ENCODE measurements around the gene TMX2. TPM values are rescaled to one million over a fixed set of nuclear protein-coding genes. Genes with fewer than 3 reads are reported as not detected.

Gene TMX2, protein sequence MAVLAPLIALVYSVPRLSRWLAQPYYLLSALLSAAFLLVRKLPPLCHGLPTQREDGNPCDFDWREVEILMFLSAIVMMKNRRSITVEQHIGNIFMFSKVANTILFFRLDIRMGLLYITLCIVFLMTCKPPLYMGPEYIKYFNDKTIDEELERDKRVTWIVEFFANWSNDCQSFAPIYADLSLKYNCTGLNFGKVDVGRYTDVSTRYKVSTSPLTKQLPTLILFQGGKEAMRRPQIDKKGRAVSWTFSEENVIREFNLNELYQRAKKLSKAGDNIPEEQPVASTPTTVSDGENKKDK
- 10 to 100 TPM; 43.6 to 70.4 (median 45.7) TPM for total RNA-seq
- total RNA-seq (2013), result 67.6 TPM

DNA sequence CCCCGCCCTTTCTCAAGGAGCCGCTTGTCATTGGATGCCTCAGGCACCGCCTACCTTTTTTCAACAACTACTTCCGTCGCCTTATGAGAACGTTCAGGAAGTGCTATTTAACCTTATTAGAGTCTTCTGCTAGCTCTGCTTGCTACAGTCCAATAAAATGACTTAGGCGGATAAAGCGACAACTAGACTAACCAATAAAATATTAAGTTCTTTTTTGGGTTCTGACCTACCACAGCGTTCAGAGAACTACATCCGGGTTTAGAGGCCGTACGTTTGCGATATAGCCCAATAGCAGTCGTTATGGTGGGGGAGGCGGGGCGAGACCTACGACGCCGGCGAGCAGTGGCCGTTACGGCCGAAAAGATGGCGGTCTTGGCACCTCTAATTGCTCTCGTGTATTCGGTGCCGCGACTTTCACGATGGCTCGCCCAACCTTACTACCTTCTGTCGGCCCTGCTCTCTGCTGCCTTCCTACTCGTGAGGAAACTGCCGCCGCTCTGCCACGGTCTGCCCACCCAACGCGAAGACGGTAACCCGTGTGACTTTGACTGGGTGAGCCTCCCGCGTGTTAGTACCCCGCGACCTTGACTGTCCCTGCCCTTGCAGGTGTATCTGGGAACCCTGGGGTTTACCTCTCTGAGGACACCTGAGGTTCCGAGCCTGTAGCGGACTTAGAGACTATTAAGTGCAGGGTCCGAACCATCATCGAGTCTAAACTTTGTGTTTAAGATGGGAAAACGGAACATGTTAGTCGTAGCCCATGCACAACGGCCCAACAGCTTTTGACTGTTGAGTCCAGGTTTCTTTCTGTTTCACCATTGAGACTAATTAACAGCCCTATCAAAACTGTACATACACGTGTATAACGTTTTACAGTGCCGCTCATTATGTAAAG is at the start of gene TMX2:
TMX2 (plus strand) TSS at position 338 of the 895 bp plus-strand sequence; CDS start at position 364, 26 bp downstream.
- H3K9me3 Mint-ChIP-seq, result no peaks in the 10 kb centered on the region
- peaks cover 36 to 41% of the 10 kb centered on the region in 2 donors for H3K4me1 Mint-ChIP-seq
- TF ChIP-seq, protein P1, sequence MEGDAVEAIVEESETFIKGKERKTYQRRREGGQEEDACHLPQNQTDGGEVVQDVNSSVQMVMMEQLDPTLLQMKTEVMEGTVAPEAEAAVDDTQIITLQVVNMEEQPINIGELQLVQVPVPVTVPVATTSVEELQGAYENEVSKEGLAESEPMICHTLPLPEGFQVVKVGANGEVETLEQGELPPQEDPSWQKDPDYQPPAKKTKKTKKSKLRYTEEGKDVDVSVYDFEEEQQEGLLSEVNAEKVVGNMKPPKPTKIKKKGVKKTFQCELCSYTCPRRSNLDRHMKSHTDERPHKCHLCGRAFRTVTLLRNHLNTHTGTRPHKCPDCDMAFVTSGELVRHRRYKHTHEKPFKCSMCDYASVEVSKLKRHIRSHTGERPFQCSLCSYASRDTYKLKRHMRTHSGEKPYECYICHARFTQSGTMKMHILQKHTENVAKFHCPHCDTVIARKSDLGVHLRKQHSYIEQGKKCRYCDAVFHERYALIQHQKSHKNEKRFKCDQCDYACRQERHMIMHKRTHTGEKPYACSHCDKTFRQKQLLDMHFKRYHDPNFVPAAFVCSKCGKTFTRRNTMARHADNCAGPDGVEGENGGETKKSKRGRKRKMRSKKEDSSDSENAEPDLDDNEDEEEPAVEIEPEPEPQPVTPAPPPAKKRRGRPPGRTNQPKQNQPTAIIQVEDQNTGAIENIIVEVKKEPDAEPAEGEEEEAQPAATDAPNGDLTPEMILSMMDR (IDR thresholded peaks at IDR 0.05), result no peak
- H3K27me3 Mint-ChIP-seq (ENCODE audit: low read depth in 2 of 2), result no peaks in the 10 kb centered on the region
- Histone ChIP-seq H3K9me3 (ENCODE audit: control insufficient read depth, insufficient read depth, low read length) (no peaks in the 10 kb centered on the region), H3K4me3 (ENCODE audit: low read length) (peak within 1 kb of the TSS; percentile 72), H3K36me3 (ENCODE audit: control insufficient read depth, insufficient read depth, low read length) (no peaks in the 10 kb centered on the region), H3K27ac (ENCODE audit: low read length) (peak within 1 kb of the TSS; percentile 73), H3K27me3 (ENCODE audit: control insufficient read depth, insufficient read depth, low read length) (no peaks in the 10 kb centered on the region), H3K4me1 (ENCODE audit: control insufficient read depth, insufficient read depth, low read length) (peaks cover 19% of the 10 kb centered on the region)
- WGBS (ENCODE audit: insufficient coverage), result under 1% methylated on average over 50 of the region's 53 CpGs
- peak within 1 kb of the TSS; percentile 96 for H3K4me3 Mint-ChIP-seq
- DNase-seq (peak; percentile 86 to 96), ATAC-seq (peak; percentile 88 to 96 (median 89))
- H3K36me3 Mint-ChIP-seq, result no peaks in the 10 kb centered on the region
- H3K27ac Mint-ChIP-seq, result peak within 1 kb of the TSS; percentile 93 to 94
- intact Hi-C loops (cut with micrococcal nuclease), result loop anchor here (1.0 to 2.0 kb wide), 6 partner anchors 29 to 866 kb away; partner anchors contain the start of genes CLP1, SELENOH, TIMM10 and ZFP91

DNA sequence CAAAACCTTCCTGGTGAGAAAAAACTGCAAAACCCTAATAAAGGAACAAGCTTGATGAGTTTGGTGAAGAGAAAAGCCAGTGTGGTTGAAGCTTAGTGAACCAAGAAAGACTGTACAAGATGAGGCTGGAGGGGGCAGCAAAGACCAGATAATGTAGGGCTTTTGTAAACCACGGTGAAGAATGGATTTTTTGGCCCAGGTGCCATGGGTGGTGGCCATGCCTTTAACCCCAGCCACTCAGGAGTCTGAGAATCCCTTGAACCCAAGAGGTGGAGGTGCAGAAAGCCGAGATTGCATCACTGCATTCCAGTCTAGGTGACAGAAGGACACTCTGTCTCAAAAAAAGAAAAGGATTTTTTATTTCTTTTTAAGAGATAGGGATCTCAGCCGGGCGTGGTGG is 49.5 kb upstream of the TMX2 start:
- Mint-ChIP-seq H3K27me3 (ENCODE audit: low read depth in 2 of 2) (no peaks in the 10 kb centered on the region), H3K27ac (peak overlapping the region in 1 of 2 donors; percentile 22), H3K36me3 (peaks cover 7% of the 10 kb centered on the region), H3K9me3 (no peaks in the 10 kb centered on the region), H3K4me3 (no peak overlapping the region), H3K4me1 (peaks cover 16 to 31% of the 10 kb centered on the region in 2 donors)
- H3K27ac ChIP-seq (ENCODE audit: low read length), result no peak overlapping the region
- peak in 1 of 2 donors; percentile 32 for DNase-seq
- peaks cover 16% of the 10 kb centered on the region for H3K4me1 ChIP-seq (ENCODE audit: control insufficient read depth, insufficient read depth, low read length)
- H3K4me3 ChIP-seq (ENCODE audit: low read length), result no peak overlapping the region
- TF ChIP-seq, protein P1 (IDR thresholded peaks at IDR 0.05), result no peak
- intact Hi-C loops (cut with micrococcal nuclease), result no loop called here
- peaks cover 27% of the 10 kb centered on the region for H3K36me3 ChIP-seq (ENCODE audit: control insufficient read depth, insufficient read depth, low read length)
- no peaks in the 10 kb centered on the region for H3K9me3 ChIP-seq (ENCODE audit: control insufficient read depth, insufficient read depth, low read length)
- H3K27me3 ChIP-seq (ENCODE audit: control insufficient read depth, insufficient read depth, low read length), result no peaks in the 10 kb centered on the region
- no peak for ATAC-seq
- 77% methylated on average over 4 of the region's 4 CpGs for WGBS (ENCODE audit: insufficient coverage)

DNA sequence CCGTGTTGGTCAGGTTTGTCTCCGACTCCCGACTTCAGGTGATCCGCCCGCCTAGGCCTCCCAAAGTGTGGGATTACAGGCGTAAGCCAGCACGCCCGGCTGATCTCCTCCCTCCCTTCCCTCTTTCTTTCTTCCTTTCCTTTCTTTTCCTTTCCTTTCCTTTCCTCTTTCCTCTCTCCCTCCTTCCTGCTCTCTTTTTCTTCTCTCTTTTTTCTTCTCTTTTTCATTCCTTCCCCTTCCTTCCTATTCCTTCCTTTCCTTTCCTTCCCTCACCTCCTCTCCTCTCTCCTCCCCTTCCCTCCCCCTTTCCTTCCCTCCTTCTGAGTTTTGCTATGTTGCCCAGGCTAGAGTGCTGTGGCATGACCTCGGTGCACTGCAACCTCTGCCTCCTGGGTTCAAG is 48.4 kb upstream of the TMX2 start:
- ATAC-seq, result no peak
- H3K27ac ChIP-seq (ENCODE audit: low read length), result no peak overlapping the region
- intact Hi-C loops (cut with micrococcal nuclease), result no loop called here
- Mint-ChIP-seq H3K36me3 (peaks cover 7% of the 10 kb centered on the region), H3K27ac (peak overlapping the region in 1 of 2 donors; percentile 15), H3K9me3 (no peaks in the 10 kb centered on the region), H3K27me3 (ENCODE audit: low read depth in 2 of 2) (no peaks in the 10 kb centered on the region), H3K4me3 (no peak overlapping the region), H3K4me1 (peaks cover 17 to 31% of the 10 kb centered on the region in 2 donors)
- peaks cover 27% of the 10 kb centered on the region for H3K36me3 ChIP-seq (ENCODE audit: control insufficient read depth, insufficient read depth, low read length)
- no peaks in the 10 kb centered on the region for H3K9me3 ChIP-seq (ENCODE audit: control insufficient read depth, insufficient read depth, low read length)
- H3K4me1 ChIP-seq (ENCODE audit: control insufficient read depth, insufficient read depth, low read length), result peaks cover 13% of the 10 kb centered on the region
- DNase-seq, result no peak
- WGBS (ENCODE audit: insufficient coverage), result 87% methylated on average over 9 of the region's 9 CpGs
- H3K27me3 ChIP-seq (ENCODE audit: control insufficient read depth, insufficient read depth, low read length), result no peaks in the 10 kb centered on the region
- TF ChIP-seq, protein P1 (IDR thresholded peaks at IDR 0.05), result no peak
- no peak overlapping the region for H3K4me3 ChIP-seq (ENCODE audit: low read length)
